ENCODE measurements around the gene SLC2A8.

Gene SLC2A8

GRCh38 chr9:127396808-127397645 is at the start of gene SLC2A8:
SLC2A8 (plus strand) TSS chr9:127397169; CDS start chr9:127397231, 62 bp downstream.
- DNase-seq = peak; percentile 100

GRCh38 chr9:127347831-127348776 is 48.9 kb upstream of the SLC2A8 start:
- DNase-seq = no peak

- no peak for DNase-seq
These were observed 47.4 kb upstream of the SLC2A8 start for GRCh38 chr9:127349483-127350113.

- no peak for DNase-seq
These were observed 45.5 kb upstream of the SLC2A8 start for GRCh38 chr9:127351182-127352166.

GRCh38 chr9:127353882-127354281 is 43.1 kb upstream of the SLC2A8 start:
- DNase-seq = no peak

GRCh38 chr9:127356906-127357305 is 40.1 kb upstream of the SLC2A8 start:
- DNase-seq = no peak

- no peak for DNase-seq
These were observed 38.9 kb upstream of the SLC2A8 start for GRCh38 chr9:127358023-127358535.

- no peak for DNase-seq
These were observed 38.2 kb upstream of the SLC2A8 start for GRCh38 chr9:127358770-127359169.

- no peak for DNase-seq
These were observed 36.7 kb upstream of the SLC2A8 start for GRCh38 chr9:127360250-127360649.

GRCh38 chr9:127360829-127361228 is 36.1 kb upstream of the SLC2A8 start:
- no peak for DNase-seq

GRCh38 chr9:127361561-127361960 is 35.4 kb upstream of the SLC2A8 start:
- DNase-seq = no peak

GRCh38 chr9:127362829-127363228 is 34.1 kb upstream of the SLC2A8 start:
- DNase-seq = no peak

- DNase-seq = no peak
These were observed 31.5 kb upstream of the SLC2A8 start for GRCh38 chr9:127365461-127365860.

GRCh38 chr9:127366594-127366993 is 30.4 kb upstream of the SLC2A8 start:
- DNase-seq = no peak

- DNase-seq = no peak
These were observed 28.0 kb upstream of the SLC2A8 start for GRCh38 chr9:127368852-127369402.

- no peak for DNase-seq
These were observed 27.5 kb upstream of the SLC2A8 start for GRCh38 chr9:127369428-127369827.

GRCh38 chr9:127370147-127370579 is 26.8 kb upstream of the SLC2A8 start:
- DNase-seq = no peak

- no peak for DNase-seq
These were observed 26.0 kb upstream of the SLC2A8 start for GRCh38 chr9:127370672-127371648.

GRCh38 chr9:127380479-127380878 is 16.5 kb upstream of the SLC2A8 start:
- DNase-seq = no peak

GRCh38 chr9:127382541-127382940 is 14.4 kb upstream of the SLC2A8 start:
- DNase-seq = no peak
